NCI-H2107 (cell line): Measurements from ENCODE around the gene PON2.
"Not testable (repeated sequence)": the region's sequence is repeated elsewhere in the genome, so short reads cannot be mapped to it uniquely, and the experiment has no call there.

Source experiments
- DNase-seq: peaks from one replicate; lab custom pipeline; 2025; lab: John Stamatoyannopoulos, UW

PON2 gene

GRCh38 chr7:95434557-95435421, at the start of gene PON2:
TSS of gene PON2 (minus strand) at chr7:95435028. CDS start at chr7:95434951, 77 bp downstream.
- DNase-seq, result peak; percentile 19

GRCh38 chr7:95482424-95482823, 47.6 kb upstream of the PON2 start:
- DNase-seq, result no peak

- DNase-seq, result no peak
Observed at GRCh38 chr7:95481271-95482165, 46.7 kb upstream of the PON2 start.

GRCh38 chr7:95479992-95480624, 45.3 kb upstream of the PON2 start:
- DNase-seq, result no peak

- DNase-seq, result no peak
Observed at GRCh38 chr7:95478272-95479037, 43.6 kb upstream of the PON2 start.

GRCh38 chr7:95476904-95477594, 42.2 kb upstream of the PON2 start:
- peak; percentile 62 for DNase-seq

GRCh38 chr7:95476072-95476847, 41.4 kb upstream of the PON2 start:
- DNase-seq, result no peak

- peak; percentile 30 for DNase-seq
Observed at GRCh38 chr7:95473276-95473985, 38.6 kb upstream of the PON2 start.

GRCh38 chr7:95472581-95473161, 37.8 kb upstream of the PON2 start:
- DNase-seq, result no peak

GRCh38 chr7:95471071-95471470, 36.2 kb upstream of the PON2 start:
- no peak for DNase-seq

GRCh38 chr7:95470452-95470851, 35.6 kb upstream of the PON2 start:
- no peak for DNase-seq

- DNase-seq, result peak; percentile 42
Observed at GRCh38 chr7:95469848-95470247, 35.0 kb upstream of the PON2 start.

- no peak for DNase-seq
Observed at GRCh38 chr7:95469187-95469586, 34.4 kb upstream of the PON2 start.

- no peak for DNase-seq
Observed at GRCh38 chr7:95467912-95468607, 33.2 kb upstream of the PON2 start.

GRCh38 chr7:95460653-95461052, 25.8 kb upstream of the PON2 start:
- not testable (repeated sequence) for DNase-seq

- DNase-seq, result no peak
Observed at GRCh38 chr7:95457947-95458346, 23.1 kb upstream of the PON2 start.

GRCh38 chr7:95454438-95455045, 19.7 kb upstream of the PON2 start:
- no peak for DNase-seq

GRCh38 chr7:95446618-95447017, 11.8 kb upstream of the PON2 start:
- DNase-seq, result no peak
